Measurements from ENCODE around the gene ARL15.

DNA sequence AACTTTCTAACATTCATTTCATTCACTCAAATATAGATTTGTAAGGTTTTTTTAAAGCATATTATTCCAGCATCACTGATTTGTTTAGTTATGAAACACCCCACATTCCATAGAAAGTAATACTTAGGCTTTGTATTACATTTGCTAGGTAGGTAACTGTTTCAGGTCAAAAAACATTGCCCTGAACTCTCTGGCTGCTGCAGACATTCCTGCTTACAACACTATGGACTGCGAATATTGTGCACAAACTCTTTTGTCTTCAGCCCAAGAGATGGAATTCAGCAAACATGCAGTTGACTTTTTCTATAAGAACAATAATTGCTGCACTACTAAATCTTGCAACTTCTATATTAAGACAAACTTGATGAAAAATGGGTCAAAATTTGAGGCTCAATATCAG, 301.0 kb downstream of the ARL15 start:
- TF ChIP-seq, protein P1, sequence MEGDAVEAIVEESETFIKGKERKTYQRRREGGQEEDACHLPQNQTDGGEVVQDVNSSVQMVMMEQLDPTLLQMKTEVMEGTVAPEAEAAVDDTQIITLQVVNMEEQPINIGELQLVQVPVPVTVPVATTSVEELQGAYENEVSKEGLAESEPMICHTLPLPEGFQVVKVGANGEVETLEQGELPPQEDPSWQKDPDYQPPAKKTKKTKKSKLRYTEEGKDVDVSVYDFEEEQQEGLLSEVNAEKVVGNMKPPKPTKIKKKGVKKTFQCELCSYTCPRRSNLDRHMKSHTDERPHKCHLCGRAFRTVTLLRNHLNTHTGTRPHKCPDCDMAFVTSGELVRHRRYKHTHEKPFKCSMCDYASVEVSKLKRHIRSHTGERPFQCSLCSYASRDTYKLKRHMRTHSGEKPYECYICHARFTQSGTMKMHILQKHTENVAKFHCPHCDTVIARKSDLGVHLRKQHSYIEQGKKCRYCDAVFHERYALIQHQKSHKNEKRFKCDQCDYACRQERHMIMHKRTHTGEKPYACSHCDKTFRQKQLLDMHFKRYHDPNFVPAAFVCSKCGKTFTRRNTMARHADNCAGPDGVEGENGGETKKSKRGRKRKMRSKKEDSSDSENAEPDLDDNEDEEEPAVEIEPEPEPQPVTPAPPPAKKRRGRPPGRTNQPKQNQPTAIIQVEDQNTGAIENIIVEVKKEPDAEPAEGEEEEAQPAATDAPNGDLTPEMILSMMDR (conservative IDR thresholded peaks at IDR 0.05), result no peak
- no peak for TF ChIP-seq EZH2 (IDR thresholded peaks at IDR 0.05; ENCODE audit: low read depth)
